PC-9 (cell line): ENCODE results near the gene POLE4. TPM values are rescaled to one million over a fixed set of nuclear protein-coding genes. Genes with fewer than 3 reads are reported as not detected.

Source experiments
- BruUV-seq: library from RNA; stranded (reverse); fragments of 400-500 nt; replicated peaks from 2 replicates; lab custom pipeline; 2021; lab: Mats Ljungman, UMichigan
- CTCF ChIA-PET: fragments of 300-600 bp; sonication (Branson Sonifier 250); formaldehyde crosslinking; loops from one replicate; lab custom pipeline; 2022; ENCODE audit warnings: antibody characterized with exemption; lab: Charles Lee
- POLR2A ChIA-PET: fragments of 300-600 bp; sonication (Branson Sonifier 250); formaldehyde crosslinking; loops from one replicate; lab custom pipeline; 2022; ENCODE audit warnings: antibody characterized with exemption; ENCODE audit not compliant: unreplicated experiment; lab: Charles Lee
- DNase-seq, 2 experiments: peaks; one replicate each; pipeline versions ENCODE4 v3.0.0 to v3.0.0-alpha.2; 2015 to 2022; ENCODE audit warnings: mixed read lengths in 1 of 2
- H2AFZ ChIP-seq: fragments of 200-600 bp; sonication (generic); 2 replicates; pipeline ENCODE4 v1.8.1; 2017; ENCODE audit warnings: antibody characterized with exemption
- H3F3A ChIP-seq: fragments of 200-600 bp; sonication (generic); 2 replicates; pipeline ENCODE4 v1.8.1; 2017; ENCODE audit warnings: antibody characterized with exemption, mild to moderate bottlenecking, low read depth; ENCODE audit not compliant: insufficient read depth
- H3K27ac ChIP-seq: fragments of 200-600 bp; sonication (generic); 2 replicates; pipeline ENCODE4 v1.6.1; 2016; ENCODE audit warnings: mixed run types
- H3K27me3 ChIP-seq: fragments of 200-600 bp; sonication (generic); 2 replicates; pipeline ENCODE4 v1.6.1; 2016; ENCODE audit warnings: low read depth, mixed run types; ENCODE audit not compliant: insufficient read depth
- H3K36me3 ChIP-seq: fragments of 200-600 bp; sonication (generic); 2 replicates; pipeline ENCODE4 v1.6.1; 2016; ENCODE audit warnings: low read depth, mixed run types
- H3K4me1 ChIP-seq: fragments of 200-600 bp; sonication (generic); replicated peaks from 2 replicates; pipeline ENCODE4 v1.6.1; 2016; ENCODE audit warnings: mixed run types; ENCODE audit not compliant: insufficient read depth
- H3K4me2 ChIP-seq: fragments of 200-600 bp; sonication (generic); 2 replicates; pipeline ENCODE4 v1.6.1; 2017; ENCODE audit warnings: mixed run types
- H3K4me3 ChIP-seq: fragments of 200-600 bp; sonication (generic); 2 replicates; pipeline ENCODE4 v1.6.1; 2016; ENCODE audit warnings: mixed run types
- H3K79me2 ChIP-seq: fragments of 200-600 bp; sonication (generic); 2 replicates; pipeline ENCODE4 v1.6.1; 2017; ENCODE audit warnings: low read depth, mixed run types
- H3K9me2 ChIP-seq: fragments of 200-600 bp; sonication (generic); 2 replicates; pipeline ENCODE4 v1.8.1; 2017; ENCODE audit warnings: mild to moderate bottlenecking; ENCODE audit not compliant: insufficient read depth
- H3K9me3 ChIP-seq: fragments of 200-600 bp; sonication (generic); 2 replicates; pipeline ENCODE4 v1.8.1; 2016; ENCODE audit warnings: low read depth; ENCODE audit not compliant: insufficient read depth
- H4K20me1 ChIP-seq: fragments of 200-600 bp; sonication (generic); 2 replicates; pipeline ENCODE4 v1.8.1; 2017; ENCODE audit not compliant: insufficient read depth
- CTCF ChIP-seq: fragments of 200-600 bp; sonication (generic); conservative IDR thresholded peaks from 2 replicates; pipeline ENCODE4 v1.6.1; 2017; ENCODE audit warnings: mixed run types, antibody characterized with exemption, mild to moderate bottlenecking, moderate library complexity
- EZH2 ChIP-seq: fragments of 200-600 bp; sonication (generic); IDR thresholded peaks from 2 replicates; pipeline ENCODE4 v1.8.0; 2017; ENCODE audit warnings: antibody characterized with exemption, low read depth
- intact Hi-C: fragments of 100-400 bp; cut with micrococcal nuclease; formaldehyde crosslinking; loops from one replicate; pipeline ENCODE4 v1.10.0; 2022; ENCODE audit not compliant: unreplicated experiment
- total RNA-seq: library from RNA; stranded (reverse); gene quantifications from 2 replicates; pipeline ENCODE4 v1.2.3, GENCODE V29; 2021

The POLE4 gene
- total RNA-seq, 1 experiment from 2014 or later: 53.8 TPM

GRCh38 chr2:75003773-75004172 is 45.3 kb downstream of the POLE4 start:
- H3K9me3 ChIP-seq: no peaks in the 10 kb centered on the region
- no peaks in the 10 kb centered on the region for H4K20me1 ChIP-seq
- no peak overlapping the region for H2AFZ ChIP-seq
- H3K36me3 ChIP-seq: no peaks in the 10 kb centered on the region
- H3K27me3 ChIP-seq: no peaks in the 10 kb centered on the region
- no peaks in the 10 kb centered on the region for H3F3A ChIP-seq
- DNase-seq: no peak
- H3K4me1 ChIP-seq: no peaks in the 10 kb centered on the region
- no peak for TF ChIP-seq CTCF
- no peak for TF ChIP-seq EZH2
- H3K27ac ChIP-seq: no peak overlapping the region
- POLR2A ChIA-PET: no interaction called here
- no TSS peak for BruUV-seq
- H3K4me3 ChIP-seq: no peak overlapping the region
- CTCF ChIA-PET: no interaction called here
- no peak overlapping the region for H3K4me2 ChIP-seq
- no peaks in the 10 kb centered on the region for H3K79me2 ChIP-seq
- H3K9me2 ChIP-seq: no peaks in the 10 kb centered on the region
- intact Hi-C loops: no loop called here

- intact Hi-C loops: no loop called here
Measured at GRCh38 chr2:75006041-75006440, 47.6 kb downstream of the POLE4 start.

GRCh38 chr2:75007061-75007460 is 48.6 kb downstream of the POLE4 start:
- ChIA-PET CTCF (interaction anchor here (0.5 kb wide), 1 partner anchor 816 kb away, joined by 4 read pairs; no protein-coding TSS in a partner anchor), POLR2A (no interaction called here)
- no peak for DNase-seq
- Histone ChIP-seq H3K9me3 (no peaks in the 10 kb centered on the region), H3K79me2 (no peaks in the 10 kb centered on the region), H3K27me3 (no peaks in the 10 kb centered on the region), H3K4me1 (no peaks in the 10 kb centered on the region), H3K36me3 (no peaks in the 10 kb centered on the region), H3K4me3 (no peak overlapping the region), H2AFZ (no peak overlapping the region), H3K9me2 (no peaks in the 10 kb centered on the region), H4K20me1 (no peaks in the 10 kb centered on the region), H3K4me2 (no peak overlapping the region), H3F3A (no peaks in the 10 kb centered on the region), H3K27ac (no peak overlapping the region)
- BruUV-seq: no TSS peak
- TF ChIP-seq CTCF: no peak
- no peak for TF ChIP-seq EZH2
- intact Hi-C loops: no loop called here

More at GRCh38 chr2:75006041-75006440, 47.6 kb downstream of the POLE4 start:
- H3K27me3 ChIP-seq: no peaks in the 10 kb centered on the region
- H3F3A ChIP-seq: no peaks in the 10 kb centered on the region
- ChIA-PET POLR2A (no interaction called here), CTCF (no interaction called here)
- no TSS peak for BruUV-seq
- H3K4me1 ChIP-seq: no peaks in the 10 kb centered on the region
- H3K4me3 ChIP-seq: no peak overlapping the region
- no peak for DNase-seq
- H3K4me2 ChIP-seq: no peak overlapping the region
- TF ChIP-seq EZH2: no peak
- TF ChIP-seq CTCF: no peak
- no peaks in the 10 kb centered on the region for H3K9me2 ChIP-seq
- no peaks in the 10 kb centered on the region for H3K36me3 ChIP-seq
- no peaks in the 10 kb centered on the region for H3K79me2 ChIP-seq
- H2AFZ ChIP-seq: no peak overlapping the region
- H4K20me1 ChIP-seq: no peaks in the 10 kb centered on the region
- H3K27ac ChIP-seq: no peak overlapping the region
- H3K9me3 ChIP-seq: no peaks in the 10 kb centered on the region
